ENCODE measurements around the gene NHLH1. TPM values are rescaled to one million over a fixed set of nuclear protein-coding genes. Genes with fewer than 3 reads are reported as not detected.

The NHLH1 gene
- total RNA-seq, 2 donors from 2014 or later, result 0.14 TPM; not detected in 1

DNA sequence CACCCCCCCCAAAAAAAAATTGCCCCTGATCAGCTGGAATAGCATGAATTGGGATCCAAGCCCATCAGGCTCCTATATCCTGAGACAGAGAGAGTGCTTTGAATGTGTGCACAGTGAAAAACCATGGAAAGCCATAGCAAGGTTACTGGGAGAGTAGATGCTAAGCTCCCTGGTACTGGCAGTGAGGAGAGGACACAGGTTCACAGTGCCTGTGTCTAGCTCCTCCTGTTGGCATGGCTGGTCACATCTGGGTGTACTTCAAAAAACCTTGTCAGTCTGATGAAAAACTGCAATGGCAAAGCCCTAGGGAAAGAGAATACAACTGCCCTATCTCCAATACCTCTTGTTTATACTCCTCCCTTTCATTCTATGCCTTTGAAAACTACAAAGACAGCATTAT lies 36.8 kb upstream of the NHLH1 start:
- no peak for ATAC-seq (ENCODE audit: insufficient number of reproducible peaks, low FRiP score, low read depth)
- H3K36me3 ChIP-seq, result peaks cover 79% of the 10 kb centered on the region

DNA sequence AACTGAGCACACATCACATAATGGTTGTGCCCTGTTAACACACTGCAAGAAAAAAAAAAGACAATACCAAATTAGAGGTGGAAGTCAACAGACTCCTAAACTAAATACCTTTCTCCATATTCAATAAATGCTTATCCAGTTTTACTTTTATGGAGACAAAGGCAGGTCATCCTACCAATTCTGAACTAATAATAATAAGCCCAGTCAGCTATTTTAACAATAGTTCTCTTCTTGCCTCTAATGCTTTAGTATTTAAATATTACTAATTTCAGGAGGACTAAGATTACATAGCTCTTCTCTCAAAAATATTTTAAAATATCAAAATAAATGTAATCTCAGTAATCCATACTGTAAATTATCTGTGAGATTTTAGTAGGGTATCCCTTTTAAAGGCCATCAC lies 34.4 kb upstream of the NHLH1 start:
- TF ChIP-seq, protein P1, sequence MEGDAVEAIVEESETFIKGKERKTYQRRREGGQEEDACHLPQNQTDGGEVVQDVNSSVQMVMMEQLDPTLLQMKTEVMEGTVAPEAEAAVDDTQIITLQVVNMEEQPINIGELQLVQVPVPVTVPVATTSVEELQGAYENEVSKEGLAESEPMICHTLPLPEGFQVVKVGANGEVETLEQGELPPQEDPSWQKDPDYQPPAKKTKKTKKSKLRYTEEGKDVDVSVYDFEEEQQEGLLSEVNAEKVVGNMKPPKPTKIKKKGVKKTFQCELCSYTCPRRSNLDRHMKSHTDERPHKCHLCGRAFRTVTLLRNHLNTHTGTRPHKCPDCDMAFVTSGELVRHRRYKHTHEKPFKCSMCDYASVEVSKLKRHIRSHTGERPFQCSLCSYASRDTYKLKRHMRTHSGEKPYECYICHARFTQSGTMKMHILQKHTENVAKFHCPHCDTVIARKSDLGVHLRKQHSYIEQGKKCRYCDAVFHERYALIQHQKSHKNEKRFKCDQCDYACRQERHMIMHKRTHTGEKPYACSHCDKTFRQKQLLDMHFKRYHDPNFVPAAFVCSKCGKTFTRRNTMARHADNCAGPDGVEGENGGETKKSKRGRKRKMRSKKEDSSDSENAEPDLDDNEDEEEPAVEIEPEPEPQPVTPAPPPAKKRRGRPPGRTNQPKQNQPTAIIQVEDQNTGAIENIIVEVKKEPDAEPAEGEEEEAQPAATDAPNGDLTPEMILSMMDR (IDR thresholded peaks at IDR 0.05), result no peak
- no peaks in the 10 kb centered on the region for H3K4me1 ChIP-seq (ENCODE audit: control insufficient read depth in 1 of 2, low read depth in 2 of 2)
- H3K9me3 ChIP-seq, result no peaks in the 10 kb centered on the region
- H3K27me3 ChIP-seq (replicated peaks; ENCODE audit: insufficient read depth), result no peaks in the 10 kb centered on the region
- H3K36me3 ChIP-seq, result peaks cover 65% of the 10 kb centered on the region
- no peak overlapping the region for H3K27ac ChIP-seq
- no peak overlapping the region for H3K4me3 ChIP-seq
- no peak for DNase-seq (ENCODE audit: low spot score)
- no peak for ATAC-seq (ENCODE audit: insufficient number of reproducible peaks, low FRiP score, low read depth)

More for the DNA sequence above, 36.8 kb upstream of the NHLH1 start:
- TF ChIP-seq, protein P1 (IDR thresholded peaks at IDR 0.05), result no peak
- Histone ChIP-seq H3K4me3 (no peak overlapping the region), H3K9me3 (no peaks in the 10 kb centered on the region), H3K4me1 (ENCODE audit: control insufficient read depth in 1 of 2, low read depth in 2 of 2) (no peaks in the 10 kb centered on the region), H3K27me3 (replicated peaks; ENCODE audit: insufficient read depth) (no peaks in the 10 kb centered on the region), H3K27ac (no peak overlapping the region)
- no peak for DNase-seq (ENCODE audit: low spot score)

DNA sequence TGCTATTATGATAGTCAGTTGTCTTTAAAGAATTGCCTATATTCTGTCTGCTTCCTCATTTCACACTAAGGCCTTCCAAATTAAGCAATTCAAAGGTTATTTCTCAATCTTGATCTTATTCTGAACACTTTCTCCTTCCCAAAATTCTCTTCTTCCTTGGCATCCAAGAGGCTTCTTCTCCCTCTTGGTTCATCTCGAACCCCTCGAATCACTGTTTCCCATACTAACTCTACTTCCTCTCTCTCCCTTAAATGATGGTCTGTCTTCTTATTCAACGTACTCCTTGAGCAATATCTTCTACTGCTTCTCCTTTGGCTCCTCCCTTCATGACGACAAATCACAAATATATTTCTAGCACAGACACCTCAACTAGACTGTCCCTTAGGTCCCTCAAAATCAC lies 28.3 kb upstream of the NHLH1 start:
- Histone ChIP-seq H3K4me1 (ENCODE audit: control insufficient read depth in 1 of 2, low read depth in 2 of 2) (peaks cover 15 to 23% of the 10 kb centered on the region in 2 donors), H3K9me3 (no peaks in the 10 kb centered on the region), H3K4me3 (no peak overlapping the region), H3K27ac (no peak overlapping the region), H3K27me3 (replicated peaks; ENCODE audit: insufficient read depth) (no peaks in the 10 kb centered on the region), H3K36me3 (peaks cover 38% of the 10 kb centered on the region)
- DNase-seq (ENCODE audit: low spot score) (no peak), ATAC-seq (ENCODE audit: insufficient number of reproducible peaks, low FRiP score, low read depth) (no peak)
- TF ChIP-seq, protein P1 (IDR thresholded peaks at IDR 0.05), result no peak

DNA sequence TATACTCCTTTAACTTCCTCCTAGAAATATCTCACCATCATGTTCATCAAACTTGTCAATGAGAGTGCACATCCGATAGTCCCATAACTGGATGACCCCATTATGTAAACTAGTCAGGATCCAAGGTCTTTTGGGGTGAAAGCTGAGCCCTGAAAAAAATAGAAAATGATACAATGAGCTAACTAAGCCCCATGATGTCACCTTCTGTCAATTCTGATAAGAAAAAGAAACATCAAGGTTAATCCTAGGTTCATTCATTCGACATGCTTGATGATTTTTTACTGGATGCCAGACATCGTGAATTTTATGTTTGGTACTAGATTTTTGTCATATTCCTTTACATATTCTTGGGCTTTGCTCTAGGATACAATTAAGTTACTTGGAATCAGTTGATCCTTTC lies 26.7 kb upstream of the NHLH1 start:
- TF ChIP-seq, protein P1 (IDR thresholded peaks at IDR 0.05), result no peak
- no peak overlapping the region for H3K27ac ChIP-seq
- peaks cover 19 to 30% of the 10 kb centered on the region in 2 donors for H3K4me1 ChIP-seq (ENCODE audit: control insufficient read depth in 1 of 2, low read depth in 2 of 2)
- ATAC-seq (ENCODE audit: insufficient number of reproducible peaks, low FRiP score, low read depth), result no peak
- no peaks in the 10 kb centered on the region for H3K27me3 ChIP-seq (replicated peaks; ENCODE audit: insufficient read depth)
- no peak overlapping the region for H3K4me3 ChIP-seq
- H3K9me3 ChIP-seq, result no peaks in the 10 kb centered on the region
- peaks cover 27% of the 10 kb centered on the region for H3K36me3 ChIP-seq
- no peak for DNase-seq (ENCODE audit: low spot score)

DNA sequence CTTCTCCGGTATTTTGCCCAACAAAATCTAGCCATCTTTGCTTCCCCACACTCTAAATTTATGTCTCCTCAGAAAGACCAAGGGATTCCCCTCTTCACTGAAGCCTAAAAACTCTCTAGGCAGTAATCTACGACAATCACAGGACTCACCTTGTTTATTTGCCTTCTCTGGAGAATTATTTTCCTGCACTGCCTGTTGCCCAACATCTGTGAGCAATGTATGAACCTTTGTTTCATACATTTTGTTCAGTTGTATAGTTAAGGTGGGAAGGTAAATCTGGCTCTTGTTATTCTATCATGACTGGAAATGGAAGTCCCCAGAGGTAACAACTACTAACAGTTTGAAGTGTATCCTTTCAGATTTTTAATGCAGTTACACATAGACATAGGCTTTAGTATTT lies 26.0 kb upstream of the NHLH1 start:
- Histone ChIP-seq H3K4me3 (peak overlapping the region; percentile 3), H3K27me3 (replicated peaks; ENCODE audit: insufficient read depth) (no peaks in the 10 kb centered on the region), H3K4me1 (ENCODE audit: control insufficient read depth in 1 of 2, low read depth in 2 of 2) (peaks cover 19 to 30% of the 10 kb centered on the region in 2 donors), H3K9me3 (no peaks in the 10 kb centered on the region), H3K36me3 (peaks cover 26% of the 10 kb centered on the region), H3K27ac (no peak overlapping the region)
- DNase-seq (ENCODE audit: low spot score) (no peak), ATAC-seq (ENCODE audit: insufficient number of reproducible peaks, low FRiP score, low read depth) (no peak)
- TF ChIP-seq, protein P1 (IDR thresholded peaks at IDR 0.05), result no peak
